ENCODE data around the gene BTBD16. TPM values are rescaled to one million over a fixed set of nuclear protein-coding genes. Genes with fewer than 3 reads are reported as not detected.

Gene BTBD16
- total RNA-seq, 1 experiment from 2014 or later = not detected

DNA sequence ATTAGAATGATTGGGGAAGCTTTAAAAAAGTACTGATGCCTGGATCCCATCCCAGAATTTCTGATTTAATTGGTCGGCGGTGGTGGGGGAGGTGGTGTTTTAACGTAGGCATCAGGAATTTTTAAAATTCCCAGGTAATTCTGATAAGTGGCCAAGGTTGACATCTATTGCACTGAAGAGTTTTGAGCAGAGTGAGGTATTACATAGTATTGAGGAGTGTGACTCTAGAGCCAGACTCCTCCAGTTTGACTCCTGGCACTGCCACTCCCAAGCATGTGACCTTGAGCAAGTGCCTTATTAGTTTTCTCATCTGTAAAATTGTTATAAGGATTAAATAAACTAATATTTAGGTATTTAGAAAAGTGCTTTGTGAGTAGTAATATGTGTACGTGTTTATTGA lies 109.6 kb downstream of the BTBD16 start:
- DNase-seq (ENCODE audit: low spot score) = no peak
- in situ Hi-C loops (cut with HindIII; ENCODE audit: low sequenced_read_pairs) = no loop called here

DNA sequence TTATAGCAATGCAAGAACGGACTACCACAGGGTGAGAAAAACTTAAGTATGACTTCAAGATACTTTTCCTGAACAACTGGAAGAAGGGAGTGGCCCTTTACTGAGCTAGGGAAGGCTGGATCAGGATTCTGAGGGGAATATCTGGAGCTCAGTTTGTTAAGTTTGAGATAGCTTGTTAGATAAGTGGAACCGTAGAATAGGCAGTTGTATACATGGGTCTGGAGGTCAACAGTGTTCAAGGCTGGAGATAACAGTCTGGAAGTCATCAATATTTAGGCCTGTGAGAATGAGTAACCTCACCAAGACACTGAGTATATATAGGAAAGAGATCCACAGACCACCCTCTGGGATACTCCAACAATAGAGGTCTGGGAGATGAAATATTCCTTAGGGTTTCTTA lies 110.6 kb downstream of the BTBD16 start:
- DNase-seq (ENCODE audit: low spot score) = no peak
- in situ Hi-C loops (cut with HindIII; ENCODE audit: low sequenced_read_pairs) = no loop called here

DNA sequence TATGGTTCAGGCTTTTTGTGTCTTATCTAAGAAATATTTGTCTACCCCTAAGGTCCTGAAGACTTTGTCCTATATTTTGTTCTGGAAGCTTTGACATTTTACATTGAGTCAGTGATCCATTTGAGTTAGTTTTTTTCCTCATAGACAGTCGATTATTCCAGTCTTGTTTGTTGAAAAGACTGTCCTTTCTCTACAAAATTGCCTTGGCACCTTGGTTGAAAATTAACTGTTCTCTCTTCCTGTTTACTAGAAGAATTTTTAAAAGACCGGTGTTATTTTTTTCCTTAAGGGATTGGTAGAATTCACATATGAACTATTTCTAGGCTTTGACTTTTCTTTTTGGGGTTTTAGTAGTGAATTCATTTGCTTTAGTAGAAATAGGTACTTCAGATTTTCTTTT lies 115.4 kb downstream of the BTBD16 start:
- DNase-seq (ENCODE audit: low spot score) = no peak
- in situ Hi-C loops (cut with HindIII; ENCODE audit: low sequenced_read_pairs) = no loop called here

DNA sequence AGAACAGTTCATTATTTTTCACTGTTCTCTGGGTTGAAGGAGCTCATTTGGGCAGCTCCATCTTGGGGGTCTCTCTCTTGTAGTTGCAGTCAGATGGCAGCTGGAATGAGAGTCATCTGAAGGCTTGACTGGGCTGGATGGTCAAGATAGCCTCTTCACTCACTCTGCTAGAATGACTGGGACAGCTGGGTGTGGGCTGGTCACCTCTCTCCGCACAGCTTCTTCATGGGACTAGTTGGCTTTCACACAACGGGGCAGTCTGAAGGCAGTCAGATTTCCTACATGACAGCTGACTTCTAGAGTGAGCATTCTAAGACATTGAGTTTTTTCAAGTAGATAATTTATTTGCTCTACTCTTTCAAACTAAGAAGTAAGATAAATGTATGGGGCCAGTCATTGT lies 116.5 kb downstream of the BTBD16 start:
- in situ Hi-C loops (cut with HindIII; ENCODE audit: low sequenced_read_pairs) = no loop called here
- no peak for DNase-seq (ENCODE audit: low spot score)

Other genes with a start within 250 kb of the BTBD16 start
- gene PLEKHA1, start 103.4 kb downstream of the BTBD16 start, total RNA-seq (2014; rRNA removed; shearing (Covaris generic)) = 10.9 and 21.3 TPM in 2 replicates
- gene ARMS2, start 183.4 kb downstream of the BTBD16 start, total RNA-seq (2014; rRNA removed; shearing (Covaris generic)) = not detected in 2 replicates
- 4.5 and 9.2 TPM in 2 replicates for gene HTRA1, start 190.3 kb downstream of the BTBD16 start, total RNA-seq (2014; rRNA removed; shearing (Covaris generic))

All from G401 (cell line).